IPS DF 4.7 (cell line): ENCODE data around the gene WSB2.

Experiments
- DNase-seq: peaks from one replicate; pipeline ENCODE4 v3.0.0-alpha.2; 2013; ENCODE audit warnings: low spot score; ENCODE audit errors: extremely low read depth

Gene WSB2

DNA sequence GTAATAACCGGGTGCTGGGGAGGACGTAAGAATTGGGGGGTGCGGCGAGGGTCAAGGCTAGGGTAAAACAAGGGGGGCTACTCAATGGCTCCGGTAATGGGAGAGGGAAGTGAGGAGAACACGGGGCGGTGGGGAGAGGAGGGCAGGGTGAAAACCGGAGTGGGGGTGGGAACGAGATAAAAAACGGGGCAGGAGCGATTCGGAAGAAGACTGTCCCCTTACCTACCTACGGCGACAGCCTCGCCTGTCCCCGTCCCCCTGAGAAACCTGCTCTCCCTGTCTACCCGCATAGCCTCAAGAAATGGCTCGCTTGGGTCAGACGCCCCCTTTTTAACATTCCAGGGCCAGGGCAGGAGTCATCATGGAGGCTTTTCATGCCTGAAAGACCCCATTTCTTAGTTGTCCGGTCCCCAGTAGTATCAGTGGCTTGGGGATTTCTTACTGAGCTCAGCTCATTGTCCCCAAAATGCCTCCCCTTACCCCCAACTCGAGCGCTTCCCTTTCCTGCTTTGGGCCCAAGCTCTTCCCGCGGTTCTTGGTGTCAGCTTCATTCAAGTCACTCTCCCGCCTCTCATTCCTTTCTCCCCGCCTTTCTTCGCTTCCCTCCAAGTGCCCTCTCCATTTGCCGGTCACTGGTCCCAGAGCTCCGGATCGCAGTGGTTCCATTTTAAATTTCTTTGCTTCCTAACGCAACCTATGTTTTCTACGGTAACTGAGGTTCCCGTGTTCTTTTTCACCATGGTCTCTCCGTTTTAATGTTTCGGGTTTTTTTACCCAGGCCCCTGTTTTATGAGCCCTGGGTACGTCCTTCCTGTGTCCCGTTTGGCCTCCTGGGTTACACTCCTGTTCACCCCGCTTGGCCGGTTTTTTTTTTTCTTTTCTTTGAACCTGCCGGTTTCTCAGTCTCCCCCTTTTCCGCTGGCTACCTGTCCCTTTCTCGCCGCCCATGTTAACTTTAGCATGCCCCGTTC is 1.2 kb upstream of the WSB2 start:
- DNase-seq = no peak

- DNase-seq = no peak
These were observed 523 bp downstream of the WSB2 start for GRCh38 chr12:118060301-118061010.

GRCh38 chr12:118059341-118060191 is 1.4 kb downstream of the WSB2 start:
- DNase-seq = no peak

GRCh38 chr12:118058881-118059280 is 2.1 kb downstream of the WSB2 start:
- DNase-seq = no peak

DNA sequence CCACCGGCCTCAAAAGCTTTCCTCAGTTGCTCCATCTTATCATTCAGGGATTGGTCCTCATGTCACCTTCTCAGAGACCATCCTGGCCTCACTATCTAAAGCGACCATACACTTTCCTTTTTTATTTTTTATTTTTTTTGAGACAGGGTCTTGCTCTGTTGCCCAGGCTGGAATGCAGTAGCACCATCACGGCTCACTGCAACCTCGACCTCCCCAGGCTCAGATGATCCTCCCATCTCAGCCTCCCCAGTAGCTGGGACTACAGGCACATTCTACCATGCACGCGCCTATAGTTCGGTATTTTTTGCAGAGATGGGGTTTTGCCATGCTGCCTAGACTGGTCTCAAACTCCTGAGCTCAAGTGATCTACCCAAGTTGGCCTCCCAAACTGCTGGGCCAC is 2.8 kb downstream of the WSB2 start:
- no peak for DNase-seq

- no peak for DNase-seq
These were observed 4.9 kb downstream of the WSB2 start for GRCh38 chr12:118055865-118056773.

GRCh38 chr12:118055144-118055557 is 5.8 kb downstream of the WSB2 start:
- no peak for DNase-seq

DNA sequence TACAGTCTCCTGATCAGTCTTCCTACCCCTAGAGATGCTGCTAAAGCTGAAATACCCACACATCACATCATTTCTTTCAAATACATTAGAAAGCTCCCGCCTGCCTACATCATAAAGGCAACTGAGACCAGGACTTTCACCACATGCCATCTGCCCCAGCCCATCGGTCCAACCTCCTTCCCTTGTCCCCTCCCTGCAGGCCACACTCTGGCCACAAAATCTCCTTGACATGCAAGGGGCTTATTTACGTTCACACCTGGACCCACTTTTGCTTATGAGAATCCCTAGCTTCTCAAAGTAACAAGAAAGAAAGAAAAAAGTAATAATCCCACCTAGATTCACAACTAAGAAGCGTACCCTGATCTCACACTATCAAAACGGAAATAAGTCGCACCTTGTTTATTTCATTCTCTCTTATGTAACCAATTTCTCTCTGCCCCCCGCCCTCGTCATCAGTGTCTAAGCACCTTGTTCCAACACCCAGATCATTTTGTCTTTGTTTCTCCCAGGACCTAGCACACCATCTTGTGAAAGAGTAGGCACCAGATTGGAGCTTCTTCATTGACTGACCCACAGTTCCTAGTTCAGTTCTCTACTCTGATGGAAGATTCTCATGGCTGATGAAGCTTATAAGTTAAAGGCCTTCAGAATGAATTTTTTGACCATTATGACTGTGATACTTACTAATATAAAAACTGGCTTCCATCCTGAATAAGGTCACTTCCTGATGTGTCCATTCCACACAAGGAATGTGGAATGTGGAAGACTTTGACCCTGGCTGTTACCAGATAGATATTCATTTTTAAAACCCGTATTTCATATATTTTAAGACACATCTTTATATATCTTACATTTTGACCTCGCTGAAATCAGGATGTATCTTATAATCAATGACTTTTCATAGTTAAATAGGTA is 7.7 kb downstream of the WSB2 start:
- DNase-seq = no peak

- DNase-seq = no peak
These were observed 8.5 kb downstream of the WSB2 start for GRCh38 chr12:118052324-118053070.

- DNase-seq = no peak
These were observed 9.7 kb downstream of the WSB2 start for GRCh38 chr12:118050972-118051910.

- no peak for DNase-seq
These were observed 14.5 kb downstream of the WSB2 start for GRCh38 chr12:118046430-118046829.

- DNase-seq = no peak
These were observed 16.4 kb downstream of the WSB2 start for GRCh38 chr12:118044577-118044976.

- no peak for DNase-seq
These were observed 16.9 kb downstream of the WSB2 start for GRCh38 chr12:118044075-118044474.

- DNase-seq = no peak
These were observed 18.9 kb downstream of the WSB2 start for GRCh38 chr12:118042091-118042490.

DNA sequence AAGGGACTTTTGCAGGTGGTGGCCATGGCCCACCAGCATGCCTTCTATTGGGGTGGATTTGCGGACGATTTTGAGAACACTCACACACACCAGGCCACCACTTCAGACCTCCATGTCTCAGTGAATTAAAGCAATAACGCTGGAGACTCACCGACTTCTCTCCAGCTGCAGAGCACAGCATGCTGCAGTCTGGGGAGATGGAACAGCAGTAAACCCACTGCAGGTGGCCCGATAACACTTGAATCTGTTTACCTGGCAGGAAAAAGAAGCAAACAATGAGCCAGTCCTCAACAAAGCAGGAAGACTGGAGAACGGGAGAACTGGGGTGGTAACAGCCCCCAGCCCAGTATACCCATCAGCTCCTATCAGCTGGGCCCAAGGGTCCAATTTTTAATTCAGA is 22.8 kb downstream of the WSB2 start:
- no peak for DNase-seq

DNA sequence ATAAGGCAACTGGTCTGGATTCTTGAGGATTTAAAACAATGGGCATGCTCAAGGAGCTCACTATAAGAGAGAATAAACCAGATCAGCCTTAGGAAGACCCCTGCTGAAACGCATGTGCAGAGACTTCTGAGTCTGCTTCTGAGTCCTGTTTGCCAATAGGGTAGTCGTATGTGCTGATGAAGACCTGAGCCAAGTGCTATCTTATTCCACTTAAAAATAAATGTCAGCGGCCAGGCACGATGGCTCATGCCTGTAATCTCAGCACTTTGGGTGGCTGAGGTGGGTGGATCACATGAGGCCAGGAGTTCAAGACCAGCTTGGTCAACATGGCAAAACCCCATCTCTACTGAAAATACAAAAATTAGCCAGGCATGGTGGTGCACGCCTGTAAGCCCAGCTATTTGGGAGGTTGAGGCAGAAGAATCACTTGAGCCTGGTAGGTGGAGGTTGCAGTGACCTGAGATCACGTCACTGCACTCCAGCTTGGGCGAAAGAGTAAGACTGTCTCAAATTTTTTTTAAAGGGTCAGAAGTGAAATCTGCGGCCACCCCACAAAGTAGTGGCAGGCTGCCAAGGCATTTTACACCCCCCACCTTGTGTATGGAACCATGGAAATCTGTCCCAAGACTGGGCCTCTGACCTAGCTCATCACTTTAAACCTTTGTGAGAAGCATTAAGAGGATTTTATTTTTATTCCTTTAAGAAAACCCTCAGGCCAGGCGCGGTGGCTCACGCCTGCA is 24.1 kb downstream of the WSB2 start:
- DNase-seq = no peak
